Mucosa of descending colon (tissue), 3 donors: ENCODE data around the gene DCN. TPM values are rescaled to one million over a fixed set of nuclear protein-coding genes. Genes with fewer than 3 reads are reported as not detected.

Experiments
- ATAC-seq: fragments of 200-7000 bp; cut with Tn5 transposase; one replicate; pipeline ENCODE4 v1.9.1; 2020; ENCODE audit warnings: mild to moderate bottlenecking, moderate library complexity
- DNase-seq, 3 donors: peaks; one replicate each; pipeline ENCODE4 v3.0.0-alpha.2; 2020
- H3K36me3 ChIP-seq: fragments of 200-600 bp; one replicate; pipeline ENCODE4 v1.8.0; 2021; ENCODE audit warnings: low read depth, mild to moderate bottlenecking
- H3K4me1 ChIP-seq: fragments of 200-600 bp; one replicate; pipeline ENCODE4 v1.8.0; 2021; ENCODE audit warnings: low read depth, mild to moderate bottlenecking
- H3K4me3 ChIP-seq: fragments of 200-600 bp; one replicate; pipeline ENCODE4 v1.8.0; 2021; ENCODE audit warnings: mild to moderate bottlenecking
- H3K9me3 ChIP-seq: fragments of 200-600 bp; one replicate; pipeline ENCODE4 v1.8.0; 2021; ENCODE audit warnings: mild to moderate bottlenecking
- CTCF ChIP-seq: fragments of 200-600 bp; IDR thresholded peaks from one replicate; pipeline ENCODE4 v1.8.0; 2022; ENCODE audit warnings: antibody characterized with exemption, mild to moderate bottlenecking
- intact Hi-C, 2 donors: fragments of 100-400 bp; cut with DNase I in 1 of 2; cut with micrococcal nuclease in 1 of 2; formaldehyde crosslinking; loops; one replicate each; pipeline versions ENCODE4 v1.11.0 to v1.11.1; 2022; cut with DNase I, micrococcal nuclease
- long read RNA-seq, 2 donors: library from polyadenylated mRNA; unstranded; transcript quantifications; one replicate each; pipeline ENCODE4 v2.0.0, GENCODE V29; 2019 to 2021
- total RNA-seq, 3 donors: library from RNA; stranded (reverse); fragmentation: NEBNext Ultra II Directional in 2 of 3; extraction: Animal tissue kit (Norgen Biotek cat#: 25700) in 2 of 3; gene quantifications; one replicate each; pipeline versions ENCODE4 v1.2.1 to v1.2.4, GENCODE V29; 2021 to 2023
- donor health status: DM: no; HTN: no; CAD: no; lungs with moderate emphysema.
- donor health status: DM: no; HTN: no; CAD: no.
- donor health status: DM: no; HTN: yes; CAD: no.

DCN gene
- 100 to 1,000 TPM in 2 of 3 donors, 10 to 100 TPM in 1; 91.0 to 705 (median 315) TPM for total RNA-seq
- long read RNA-seq, donor 1, full-length matches to known transcripts, result 423 of 459 reads
- long read RNA-seq, donor 1, partial matches to known transcripts, result 20 of 459 reads
- long read RNA-seq, donor 1, other reads (novel, unspliced or antisense), result 16 of 459 reads
- long read RNA-seq, donor 2, full-length matches to known transcripts, result 243 of 272 reads
- long read RNA-seq, donor 2, partial matches to known transcripts, result 11 of 272 reads
- long read RNA-seq, donor 2, other reads (novel, unspliced or antisense), result 18 of 272 reads

DNA sequence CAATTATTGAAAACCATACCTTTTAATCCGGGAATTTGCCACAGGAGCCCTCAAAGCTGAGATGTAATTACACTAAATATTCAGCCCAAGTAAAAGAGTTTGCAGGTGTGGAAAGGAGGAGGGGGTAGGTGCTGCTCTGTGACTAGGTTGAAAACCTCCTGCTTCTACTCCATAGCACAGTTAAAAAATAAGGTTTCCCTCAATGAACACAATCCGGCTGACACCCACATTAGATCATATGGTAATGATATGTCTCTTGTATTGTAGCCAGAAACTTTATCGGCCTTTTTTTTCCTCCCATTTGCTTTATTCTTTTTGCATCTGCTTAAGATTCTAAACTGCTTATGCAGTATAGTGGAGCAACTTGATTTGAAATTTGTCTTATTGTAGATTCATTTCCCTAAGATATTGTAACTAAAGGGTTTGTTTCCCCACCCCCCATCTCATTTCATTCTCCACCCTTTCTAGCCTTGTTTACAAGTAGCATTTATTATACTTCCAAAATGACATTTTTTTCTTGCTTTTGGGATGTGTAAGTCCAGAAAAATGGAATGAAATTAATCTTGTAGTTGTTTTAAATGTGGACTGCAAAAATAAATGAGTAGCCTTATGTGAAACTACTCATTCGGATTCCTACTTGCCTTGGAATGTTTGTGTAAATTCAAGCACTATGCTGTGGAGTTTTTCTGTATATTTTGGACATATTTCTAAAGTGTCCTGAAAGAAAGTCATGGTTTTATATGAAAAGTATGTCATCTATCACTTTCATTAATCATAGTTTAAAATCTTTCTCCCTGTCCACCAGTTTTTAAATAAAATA, at the start of gene DCN:
Gene DCN (minus strand): TSS at position 182 of the 820 bp plus-strand sequence. CDS start 4,265 bp downstream, outside the sequence.
- Histone ChIP-seq H3K4me1 (peaks cover 8% of the 10 kb centered on the region), H3K36me3 (no peaks in the 10 kb centered on the region), H3K9me3 (no peaks in the 10 kb centered on the region), H3K4me3 (no peak within 1 kb of the TSS)
- ATAC-seq (no peak), DNase-seq (no peak)
- intact Hi-C loops, result no loop called here
- TF ChIP-seq CTCF, result no peak

- Histone ChIP-seq H3K4me1 (no peaks in the 10 kb centered on the region), H3K36me3 (no peaks in the 10 kb centered on the region), H3K4me3 (no peak overlapping the region), H3K9me3 (no peaks in the 10 kb centered on the region)
- DNase-seq, result no peak
- no peak for ATAC-seq
- intact Hi-C loops, result no loop called here
- TF ChIP-seq CTCF, result no peak
Measured at GRCh38 chr12:91230841-91231240, 48.2 kb upstream of the DCN start.

- DNase-seq (no peak), ATAC-seq (no peak)
- intact Hi-C loops, result no loop called here
- Histone ChIP-seq H3K9me3 (no peaks in the 10 kb centered on the region), H3K4me1 (no peaks in the 10 kb centered on the region), H3K4me3 (no peak overlapping the region), H3K36me3 (no peaks in the 10 kb centered on the region)
- TF ChIP-seq CTCF, result no peak
Measured at GRCh38 chr12:91226951-91227350, 44.3 kb upstream of the DCN start.

DNA sequence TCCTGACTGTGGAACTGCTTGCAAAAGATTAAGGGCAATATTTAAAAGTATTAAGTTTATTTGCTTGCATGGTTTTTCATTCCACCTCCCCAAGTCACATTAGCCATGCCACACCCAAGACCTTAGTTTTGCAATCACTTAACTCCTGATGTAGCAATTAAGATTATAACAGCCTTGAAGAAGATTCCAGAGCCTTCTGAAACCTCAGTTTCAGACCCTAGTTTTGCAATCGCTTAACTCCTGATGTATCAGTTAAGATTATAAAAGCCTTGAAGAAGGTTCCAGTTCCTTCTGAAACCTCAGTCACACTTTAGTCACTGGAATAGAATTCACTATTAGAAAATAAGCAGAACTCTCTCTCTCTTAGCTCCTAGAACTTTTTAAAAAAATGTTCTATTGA, 42.7 kb upstream of the DCN start:
- DNase-seq (no peak), ATAC-seq (no peak)
- H3K36me3 ChIP-seq, result no peaks in the 10 kb centered on the region
- no peaks in the 10 kb centered on the region for H3K9me3 ChIP-seq
- no peak overlapping the region for H3K4me3 ChIP-seq
- H3K4me1 ChIP-seq, result no peaks in the 10 kb centered on the region
- TF ChIP-seq CTCF, result no peak
- intact Hi-C loops, result no loop called here

DNA sequence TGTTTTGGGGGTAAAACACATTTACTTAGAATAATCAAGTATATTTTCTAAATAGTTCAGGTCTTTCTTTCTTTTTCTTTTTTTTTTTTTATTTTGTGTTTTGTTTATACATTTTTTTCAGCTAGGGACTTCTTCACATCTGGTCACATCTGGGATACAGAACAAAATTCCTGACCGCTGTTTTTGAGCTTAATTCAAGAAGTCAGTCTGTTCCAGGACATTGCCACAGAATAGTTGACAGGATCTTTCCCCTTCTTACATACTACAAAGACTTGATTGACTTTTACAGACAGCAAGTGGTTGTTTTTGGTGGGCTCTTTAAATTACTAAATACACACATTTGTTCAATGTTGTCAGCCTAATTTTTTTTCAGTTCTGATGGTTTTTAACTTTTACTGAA, 41.8 kb upstream of the DCN start:
- ATAC-seq (no peak), DNase-seq (no peak)
- intact Hi-C loops, result no loop called here
- no peaks in the 10 kb centered on the region for H3K9me3 ChIP-seq
- no peaks in the 10 kb centered on the region for H3K4me1 ChIP-seq
- H3K36me3 ChIP-seq, result no peaks in the 10 kb centered on the region
- TF ChIP-seq CTCF, result no peak
- no peak overlapping the region for H3K4me3 ChIP-seq
